Stimulated activated memory B cell treated with anti-CD40 and anti-IgM and Interleukin-4, amounts not matched to agents 10 μg/mL and 1 μg/mL and 100 μg/mL, for 72 hours (primary cell): ENCODE results near the gene ZNHIT3.
A peak's percentile ranks its signal among the peaks of the same experiment; 100 is the strongest.
"Not testable (repeated sequence)": the region's sequence is repeated elsewhere in the genome, so short reads cannot be mapped to it uniquely, and the experiment has no call there.

Source experiments
- ATAC-seq: fragments of 150-1000 bp; cut with Tn5 transposase; 2 replicates; pipeline ENCODE4 v1.10.0; 2021
- H3K27ac Mint-ChIP-seq: one replicate; pipeline ENCODE4 v1.8.0; 2022; ENCODE audit warnings: mild to moderate bottlenecking, mixed read lengths
- H3K27me3 Mint-ChIP-seq: one replicate; pipeline ENCODE4 v1.8.0; 2022; ENCODE audit warnings: mixed read lengths
- H3K36me3 Mint-ChIP-seq: one replicate; pipeline ENCODE4 v1.8.0; 2022; ENCODE audit warnings: mixed read lengths
- H3K4me1 Mint-ChIP-seq: one replicate; pipeline ENCODE4 v1.8.0; 2022; ENCODE audit warnings: mixed read lengths
- H3K4me3 Mint-ChIP-seq: one replicate; pipeline ENCODE4 v1.8.0; 2022; ENCODE audit warnings: mild to moderate bottlenecking, moderate library complexity, mixed read lengths
- H3K9me3 Mint-ChIP-seq: one replicate; pipeline ENCODE4 v1.8.0; 2022; ENCODE audit warnings: mixed read lengths

Gene ZNHIT3

DNA sequence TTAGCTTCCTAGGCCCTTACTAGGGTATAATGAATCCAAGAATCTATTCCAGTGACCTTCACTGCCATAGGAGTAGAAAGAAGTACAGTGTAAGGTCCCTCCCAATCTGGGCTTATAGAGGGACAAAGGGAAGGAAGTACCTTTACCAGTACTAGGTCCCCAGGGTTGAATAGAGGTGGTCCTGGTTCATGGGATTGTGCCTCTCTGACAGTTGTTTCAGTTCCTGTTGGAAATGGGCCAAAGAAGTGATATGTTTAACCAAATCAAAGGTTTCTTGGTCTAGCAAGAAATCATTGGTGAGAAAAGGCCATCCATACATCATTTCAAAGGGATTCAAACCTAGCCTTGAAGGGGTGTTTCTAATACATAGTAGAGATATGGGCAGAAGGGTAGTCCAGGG lies 16.0 kb upstream of the ZNHIT3 start:
- H3K9me3 Mint-ChIP-seq, result no peaks in the 10 kb centered on the region
- H3K4me1 Mint-ChIP-seq, result peaks cover 14% of the 10 kb centered on the region
- H3K27me3 Mint-ChIP-seq, result peaks cover 37% of the 10 kb centered on the region
- H3K4me3 Mint-ChIP-seq, result no peak overlapping the region
- H3K27ac Mint-ChIP-seq, result no peak overlapping the region
- H3K36me3 Mint-ChIP-seq, result no peaks in the 10 kb centered on the region
- peak; percentile 60 for ATAC-seq

DNA sequence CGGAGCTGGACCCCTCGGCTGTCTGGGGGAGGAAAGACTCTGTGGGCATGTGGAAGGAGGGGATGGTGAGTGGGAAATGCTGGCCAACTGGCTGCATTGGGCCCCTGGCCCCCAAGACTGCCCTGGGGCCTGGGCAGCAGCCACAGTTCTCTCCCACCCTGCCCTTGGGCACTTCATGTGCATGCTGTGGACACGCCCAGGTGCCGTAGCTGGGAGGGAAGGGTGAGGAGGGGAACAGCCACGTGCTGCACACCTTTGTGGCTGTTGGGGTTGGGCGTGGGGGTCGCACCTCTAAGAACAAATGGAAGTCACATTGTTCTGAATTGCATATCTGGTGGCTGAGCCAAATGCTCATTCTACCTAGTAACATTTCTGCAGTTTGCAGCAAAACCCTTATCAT lies 11.9 kb upstream of the ZNHIT3 start:
- no peaks in the 10 kb centered on the region for H3K9me3 Mint-ChIP-seq
- H3K27me3 Mint-ChIP-seq, result peaks cover 38% of the 10 kb centered on the region
- no peak overlapping the region for H3K27ac Mint-ChIP-seq
- peaks cover 14% of the 10 kb centered on the region for H3K4me1 Mint-ChIP-seq
- no peak for ATAC-seq
- no peaks in the 10 kb centered on the region for H3K36me3 Mint-ChIP-seq
- no peak overlapping the region for H3K4me3 Mint-ChIP-seq

GRCh38 chr17:36475346-36475970 lies 11.0 kb upstream of the ZNHIT3 start:
- H3K4me3 Mint-ChIP-seq, result no peak overlapping the region
- H3K27me3 Mint-ChIP-seq, result peaks cover 46% of the 10 kb centered on the region
- H3K4me1 Mint-ChIP-seq, result peaks cover 6% of the 10 kb centered on the region
- no peaks in the 10 kb centered on the region for H3K36me3 Mint-ChIP-seq
- no peak for ATAC-seq
- H3K9me3 Mint-ChIP-seq, result no peaks in the 10 kb centered on the region
- no peak overlapping the region for H3K27ac Mint-ChIP-seq

DNA sequence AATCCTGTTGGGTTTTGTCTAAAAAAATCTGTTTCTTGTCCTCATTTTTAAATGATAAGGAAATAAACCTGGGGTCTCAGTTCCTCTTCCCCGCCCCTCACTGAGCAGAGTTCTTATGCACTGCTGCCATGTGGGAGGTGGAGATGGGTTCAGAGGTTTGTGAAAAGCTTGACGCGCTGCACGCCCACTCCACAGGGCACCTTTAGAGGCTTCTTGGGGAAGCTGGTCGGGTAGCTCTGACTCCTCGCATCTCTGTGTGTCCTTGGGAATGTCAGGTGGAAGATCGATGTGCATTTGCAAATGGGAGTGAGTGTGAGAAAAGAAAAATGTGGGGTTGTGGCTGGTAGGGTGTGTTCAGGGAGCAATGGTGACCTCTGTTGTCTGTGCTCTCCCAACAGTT lies 4.7 kb upstream of the ZNHIT3 start:
- Mint-ChIP-seq H3K27ac (no peak overlapping the region), H3K36me3 (no peaks in the 10 kb centered on the region), H3K4me1 (peaks cover 38% of the 10 kb centered on the region), H3K4me3 (no peak overlapping the region), H3K27me3 (peaks cover 69% of the 10 kb centered on the region), H3K9me3 (no peaks in the 10 kb centered on the region)
- no peak for ATAC-seq

GRCh38 chr17:36482611-36483504 lies 3.6 kb upstream of the ZNHIT3 start:
- peak; percentile 79 for ATAC-seq
- peaks cover 58% of the 10 kb centered on the region for H3K27me3 Mint-ChIP-seq
- H3K36me3 Mint-ChIP-seq, result no peaks in the 10 kb centered on the region
- peaks cover 46% of the 10 kb centered on the region for H3K4me1 Mint-ChIP-seq
- peak overlapping the region; percentile 43 for H3K27ac Mint-ChIP-seq
- H3K9me3 Mint-ChIP-seq, result no peaks in the 10 kb centered on the region
- H3K4me3 Mint-ChIP-seq, result peak overlapping the region; percentile 61

GRCh38 chr17:36484021-36484420 lies 2.5 kb upstream of the ZNHIT3 start:
- ATAC-seq, H3K27ac Mint-ChIP-seq, H3K36me3 Mint-ChIP-seq, H3K9me3 Mint-ChIP-seq: not testable (repeated sequence)
- Mint-ChIP-seq H3K4me1 (peaks cover 51% of the 10 kb centered on the region), H3K27me3 (peaks cover 52% of the 10 kb centered on the region), H3K4me3 (peak overlapping the region; percentile 39)

DNA sequence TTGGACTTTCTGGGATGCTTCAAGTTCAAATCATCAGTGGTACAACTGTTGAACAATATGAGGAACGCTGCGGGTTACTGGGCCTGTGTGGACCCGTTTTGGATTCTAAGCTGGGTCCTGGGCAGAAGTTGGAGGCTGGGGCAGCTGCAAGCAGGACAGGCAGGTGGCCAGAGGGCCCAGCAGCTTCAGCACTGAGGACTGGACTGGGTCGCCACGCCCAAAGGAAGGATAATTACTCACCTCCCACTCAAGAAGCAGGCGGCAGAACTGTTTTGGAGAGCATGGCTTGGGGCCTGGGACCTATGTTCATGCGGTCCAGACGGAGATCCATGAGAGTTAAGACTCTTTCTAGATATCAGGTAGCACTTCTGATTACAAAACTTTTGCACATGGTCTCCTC lies 1.5 kb upstream of the ZNHIT3 start:
- Mint-ChIP-seq H3K9me3 (no peaks in the 10 kb centered on the region), H3K4me1 (peaks cover 61% of the 10 kb centered on the region), H3K4me3 (peak overlapping the region; percentile 20), H3K36me3 (peaks cover 10% of the 10 kb centered on the region), H3K27ac (no peak overlapping the region), H3K27me3 (peaks cover 42% of the 10 kb centered on the region)
- no peak for ATAC-seq

- Mint-ChIP-seq H3K4me3 (peak overlapping the region; percentile 95), H3K36me3 (peaks cover 14% of the 10 kb centered on the region), H3K4me1 (peaks cover 65% of the 10 kb centered on the region), H3K9me3 (no peaks in the 10 kb centered on the region), H3K27ac (peak overlapping the region; percentile 95), H3K27me3 (peaks cover 34% of the 10 kb centered on the region)
- peak; percentile 51 for ATAC-seq
These were observed 677 bp upstream of the ZNHIT3 start for GRCh38 chr17:36485805-36486203.

DNA sequence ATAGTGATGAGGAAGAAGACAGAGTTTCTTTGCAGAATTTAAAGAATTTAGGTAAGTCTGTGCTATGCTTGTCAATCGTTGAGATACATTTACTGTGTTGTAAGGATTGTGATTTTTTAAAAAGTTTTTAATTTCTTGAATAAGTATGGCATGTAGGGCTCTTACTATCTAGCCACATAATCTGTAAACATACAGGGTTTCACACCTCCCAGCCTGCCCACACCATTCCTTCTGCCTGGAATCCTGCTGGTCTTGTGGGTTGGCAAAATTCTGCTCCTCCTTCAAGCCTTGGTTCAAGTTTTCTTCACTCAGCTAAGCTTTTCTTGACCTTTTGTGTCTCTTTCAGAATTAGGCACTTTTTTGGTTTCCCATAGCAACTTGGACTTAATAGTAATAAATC lies 7.5 kb downstream of the ZNHIT3 start:
- Mint-ChIP-seq H3K27ac (no peak overlapping the region), H3K36me3 (peaks cover 56% of the 10 kb centered on the region), H3K27me3 (no peaks in the 10 kb centered on the region), H3K4me3 (no peak overlapping the region), H3K4me1 (peaks cover 30% of the 10 kb centered on the region), H3K9me3 (no peaks in the 10 kb centered on the region)
- no peak for ATAC-seq

GRCh38 chr17:36494674-36495073 lies 8.2 kb downstream of the ZNHIT3 start:
- no peak for ATAC-seq
- no peaks in the 10 kb centered on the region for H3K27me3 Mint-ChIP-seq
- no peak overlapping the region for H3K27ac Mint-ChIP-seq
- H3K36me3 Mint-ChIP-seq, result peaks cover 57% of the 10 kb centered on the region
- no peaks in the 10 kb centered on the region for H3K9me3 Mint-ChIP-seq
- no peak overlapping the region for H3K4me3 Mint-ChIP-seq
- H3K4me1 Mint-ChIP-seq, result peaks cover 22% of the 10 kb centered on the region

DNA sequence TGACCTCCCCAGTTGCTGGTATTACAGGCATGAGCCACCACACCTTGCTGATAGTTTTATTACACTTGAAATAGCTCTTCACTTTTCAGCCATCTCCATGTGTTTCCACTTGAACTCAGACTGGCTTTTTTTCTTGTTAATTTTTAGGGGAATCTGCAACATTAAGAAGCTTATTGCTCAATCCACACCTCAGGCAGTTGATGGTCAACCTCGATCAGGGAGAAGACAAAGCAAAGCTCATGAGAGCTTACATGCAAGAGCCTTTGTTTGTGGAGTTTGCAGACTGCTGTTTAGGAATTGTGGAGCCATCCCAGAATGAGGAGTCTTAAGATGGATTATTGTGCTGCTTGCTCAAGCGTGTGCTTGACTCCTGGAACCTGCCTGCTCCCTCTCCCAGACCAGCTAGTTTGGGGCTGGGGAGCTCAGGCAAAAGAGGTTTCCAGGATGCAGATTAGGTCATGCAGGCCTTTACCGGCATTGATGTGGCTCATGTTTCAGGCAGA lies 8.6 kb downstream of the ZNHIT3 start:
- ATAC-seq, result no peak
- H3K27ac Mint-ChIP-seq, result no peak overlapping the region
- no peaks in the 10 kb centered on the region for H3K27me3 Mint-ChIP-seq
- no peaks in the 10 kb centered on the region for H3K9me3 Mint-ChIP-seq
- peaks cover 52% of the 10 kb centered on the region for H3K36me3 Mint-ChIP-seq
- H3K4me3 Mint-ChIP-seq, result no peak overlapping the region
- H3K4me1 Mint-ChIP-seq, result peaks cover 18% of the 10 kb centered on the region

DNA sequence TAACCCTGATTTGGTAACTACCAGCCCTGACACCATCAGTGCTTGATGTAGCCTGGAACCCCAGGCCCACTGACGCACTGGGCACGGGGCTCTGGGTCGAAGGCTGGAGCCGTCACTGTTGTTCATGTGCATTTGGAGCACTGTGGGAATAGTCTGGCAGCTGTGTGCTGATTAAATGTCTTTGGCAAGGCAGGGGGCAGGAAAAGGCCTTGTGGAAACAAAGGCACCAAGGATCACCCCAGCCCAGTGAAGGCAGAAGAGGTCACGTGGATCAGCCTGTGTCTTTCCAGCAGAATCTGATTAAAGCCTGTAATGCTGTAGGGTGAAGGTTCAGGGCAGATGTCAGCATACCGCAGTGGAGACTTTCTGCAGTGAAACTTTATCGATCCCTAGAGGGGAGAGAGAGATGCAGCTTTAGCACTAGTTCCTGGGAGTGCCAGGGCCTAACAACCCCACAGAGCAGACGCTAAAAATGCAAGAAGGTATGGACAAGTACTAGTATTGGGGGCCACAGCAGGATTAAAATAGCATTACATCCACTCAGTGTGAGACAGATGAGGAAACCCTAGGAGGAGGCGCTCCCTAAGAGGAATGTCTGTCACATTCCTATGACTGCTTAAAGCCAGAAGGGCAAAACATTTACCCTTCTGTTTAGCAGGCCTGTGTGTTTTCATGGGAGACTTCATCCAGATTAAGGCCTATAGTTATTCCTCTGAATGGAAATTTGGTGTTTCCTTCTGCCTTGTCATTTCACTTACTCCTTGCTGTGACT lies 9.7 kb downstream of the ZNHIT3 start:
- ATAC-seq, result no peak
- no peaks in the 10 kb centered on the region for H3K9me3 Mint-ChIP-seq
- H3K36me3 Mint-ChIP-seq, result peaks cover 45% of the 10 kb centered on the region
- H3K27me3 Mint-ChIP-seq, result no peaks in the 10 kb centered on the region
- H3K27ac Mint-ChIP-seq, result no peak overlapping the region
- peaks cover 12% of the 10 kb centered on the region for H3K4me1 Mint-ChIP-seq
- no peak overlapping the region for H3K4me3 Mint-ChIP-seq

GRCh38 chr17:36498155-36498554 lies 11.7 kb downstream of the ZNHIT3 start:
- no peak overlapping the region for H3K4me3 Mint-ChIP-seq
- no peak overlapping the region for H3K27ac Mint-ChIP-seq
- H3K36me3 Mint-ChIP-seq, result peaks cover 41% of the 10 kb centered on the region

DNA sequence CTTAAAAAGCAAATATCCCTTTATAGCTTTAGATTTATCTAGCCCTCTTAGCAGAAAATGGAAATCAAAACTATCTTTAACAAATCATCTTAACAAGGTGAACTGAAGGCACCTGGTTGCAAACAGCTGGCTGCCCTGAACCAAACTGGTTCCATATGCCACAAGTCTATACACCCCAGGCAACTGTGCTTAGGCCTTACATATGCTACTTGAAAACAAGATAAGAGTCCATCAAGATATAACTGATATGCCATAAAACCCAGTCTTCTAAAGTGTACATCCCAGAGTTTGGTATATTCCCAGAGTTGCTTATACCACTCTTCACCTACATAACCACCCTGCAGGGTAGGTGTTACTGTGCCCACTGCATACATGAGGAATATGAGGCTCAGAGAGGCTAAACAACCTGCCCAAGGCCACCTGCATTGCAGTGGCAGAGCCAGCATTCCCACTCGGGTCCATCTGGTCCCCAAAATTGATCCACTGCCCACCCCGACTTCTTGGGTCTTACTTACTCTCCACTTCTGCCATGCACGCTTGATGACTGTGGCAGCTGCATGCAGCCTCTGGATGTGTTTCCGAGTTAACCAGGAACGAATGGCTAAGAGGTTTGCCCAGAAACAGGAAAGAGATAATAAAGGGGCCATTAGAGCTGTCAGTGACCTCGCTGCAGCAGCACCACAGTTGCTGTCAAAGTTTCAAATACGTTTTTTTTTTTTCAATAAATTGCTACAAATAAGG lies 12.2 kb downstream of the ZNHIT3 start:
- no peak overlapping the region for H3K27ac Mint-ChIP-seq
- no peaks in the 10 kb centered on the region for H3K9me3 Mint-ChIP-seq

More at GRCh38 chr17:36498155-36498554, 11.7 kb downstream of the ZNHIT3 start:
- no peaks in the 10 kb centered on the region for H3K4me1 Mint-ChIP-seq
- H3K27me3 Mint-ChIP-seq, result no peaks in the 10 kb centered on the region
- no peaks in the 10 kb centered on the region for H3K9me3 Mint-ChIP-seq
- no peak for ATAC-seq

More for the DNA sequence above, 12.2 kb downstream of the ZNHIT3 start:
- H3K27me3 Mint-ChIP-seq, result no peaks in the 10 kb centered on the region
- no peak for ATAC-seq
- no peak overlapping the region for H3K4me3 Mint-ChIP-seq
- peaks cover 47% of the 10 kb centered on the region for H3K36me3 Mint-ChIP-seq
- H3K4me1 Mint-ChIP-seq, result no peaks in the 10 kb centered on the region
